Skeletal muscle tissue (tissue), 4 donors: ENCODE results near the gene PHACTR1. TPM values are rescaled to one million over a fixed set of nuclear protein-coding genes. Genes with fewer than 3 reads are reported as not detected.

Source experiments
- H3K27ac ChIP-seq: one replicate; pipeline ENCODE4 v1.7.0; 2013; ENCODE audit warnings: mild to moderate bottlenecking, low read depth, low read length, inconsistent platforms
- H3K27me3 ChIP-seq, 3 donors: one replicate each; pipeline ENCODE4 v1.7.0; 2013; ENCODE audit warnings: low read length in 3 of 3; ENCODE audit not compliant: control insufficient read depth in 3 of 3, insufficient read depth in 3 of 3
- H3K36me3 ChIP-seq, 3 donors: one replicate each; pipeline ENCODE4 v1.7.0; 2013; ENCODE audit warnings: low read length in 3 of 3; ENCODE audit not compliant: control insufficient read depth in 3 of 3, insufficient read depth in 3 of 3
- H3K4me1 ChIP-seq, 3 donors: one replicate each; pipeline ENCODE4 v1.7.0; 2013; ENCODE audit warnings: low read length in 3 of 3, mild to moderate bottlenecking in 3 of 3; ENCODE audit not compliant: control insufficient read depth in 3 of 3, insufficient read depth in 3 of 3
- H3K4me3 ChIP-seq, 3 donors: one replicate each; pipeline ENCODE4 v1.7.0; 2013; ENCODE audit warnings: low read length in 3 of 3
- H3K9ac ChIP-seq, 3 donors: one replicate each; pipeline ENCODE4 v1.7.0; 2013; ENCODE audit warnings: low read length in 3 of 3, mild to moderate bottlenecking in 3 of 3, moderate library complexity in 2 of 3, low read depth in 1 of 3
- H3K9me3 ChIP-seq, 3 donors: one replicate each; pipeline ENCODE4 v1.7.0; 2013; ENCODE audit warnings: low read length in 3 of 3; ENCODE audit not compliant: control insufficient read depth in 3 of 3
- total RNA-seq: library from RNA; depleted of rRNA; stranded (reverse); fragments of >200 nt; gene quantifications from one replicate; pipeline ENCODE4 v1.2.3, GENCODE V29; 2014
- donor health status: Osteomylitis.

Gene PHACTR1
- total RNA-seq, result 5.7 TPM

- H3K9ac ChIP-seq, result no peak within 1 kb of the TSS
- no peaks in the 10 kb centered on the region for H3K36me3 ChIP-seq
- peaks cover 0 to 11% (median 0%) of the 10 kb centered on the region in 3 donors for H3K27me3 ChIP-seq
- no peak within 1 kb of the TSS for H3K27ac ChIP-seq
- H3K4me1 ChIP-seq, result no peaks in the 10 kb centered on the region
- peaks cover 0 to 2% (median 0%) of the 10 kb centered on the region in 3 donors for H3K9me3 ChIP-seq
- no peak within 1 kb of the TSS for H3K4me3 ChIP-seq
Observed at GRCh38 chr6:12716298-12716916, at the start of gene PHACTR1. PHACTR1 (plus strand) TSS chr6:12716767.

DNA sequence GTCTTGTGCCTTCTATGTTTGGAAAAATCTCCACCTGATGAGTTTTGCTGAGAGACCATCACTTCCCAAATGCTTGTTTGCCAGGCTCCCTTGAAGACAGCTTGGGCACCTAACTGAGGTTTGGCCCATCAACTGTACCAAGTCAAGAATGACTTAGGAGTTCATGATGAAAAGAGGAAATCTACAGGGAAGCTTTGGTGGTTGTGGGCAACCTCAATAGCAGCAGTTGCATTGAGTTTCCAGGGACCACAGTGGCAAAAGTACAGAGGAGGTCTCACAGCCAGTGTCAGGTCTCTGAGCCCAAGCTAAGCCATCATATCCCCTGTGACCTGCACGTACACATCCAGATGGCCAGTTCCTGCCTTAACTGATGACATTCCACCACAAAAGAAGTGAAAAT lies 49.7 kb upstream of the PHACTR1 start:
- Histone ChIP-seq H3K27me3 (no peaks in the 10 kb centered on the region), H3K36me3 (no peaks in the 10 kb centered on the region), H3K4me1 (no peaks in the 10 kb centered on the region), H3K9me3 (no peaks in the 10 kb centered on the region), H3K4me3 (no peak overlapping the region), H3K27ac (no peak overlapping the region), H3K9ac (no peak overlapping the region)

DNA sequence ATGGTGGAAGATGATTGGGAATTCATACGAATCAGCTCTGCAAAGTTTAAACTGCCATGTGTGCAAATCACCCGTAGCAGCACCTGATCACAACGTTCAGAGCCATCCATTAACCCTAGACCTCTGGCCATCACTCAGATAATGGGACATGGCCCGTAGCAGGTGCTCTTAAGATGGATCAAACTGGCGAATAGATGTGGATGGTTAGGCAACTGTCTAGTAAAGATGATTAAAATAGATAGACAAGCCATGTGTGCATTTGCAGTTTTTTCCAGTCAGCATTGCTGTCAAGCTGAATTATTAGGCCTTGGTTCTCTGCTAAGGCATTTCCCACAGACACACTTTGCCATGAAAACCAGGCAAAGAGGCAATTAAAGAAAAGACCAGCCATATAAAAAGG lies 40.6 kb upstream of the PHACTR1 start:
- Histone ChIP-seq H3K36me3 (no peaks in the 10 kb centered on the region), H3K4me3 (no peak overlapping the region), H3K27ac (no peak overlapping the region), H3K9ac (no peak overlapping the region), H3K27me3 (no peaks in the 10 kb centered on the region), H3K4me1 (no peaks in the 10 kb centered on the region), H3K9me3 (no peaks in the 10 kb centered on the region)

DNA sequence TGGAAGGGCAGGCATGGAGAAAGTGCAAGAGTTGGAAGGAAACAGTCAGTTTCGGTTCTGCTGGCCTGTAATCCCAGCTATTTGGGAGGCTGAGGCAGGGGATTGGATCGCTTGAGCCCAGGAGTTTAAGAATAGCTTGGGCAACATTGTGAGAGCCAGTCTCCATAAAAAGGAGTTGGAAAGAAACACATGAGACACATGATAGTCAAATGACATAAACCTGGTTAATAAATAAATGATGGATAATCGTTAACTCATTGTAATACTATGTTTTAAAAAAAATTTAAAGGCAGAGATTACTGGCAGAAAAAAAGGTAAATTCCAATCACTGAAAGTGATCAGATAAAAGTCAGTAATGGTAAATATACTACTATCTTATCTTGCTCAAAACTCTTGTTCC lies 37.2 kb upstream of the PHACTR1 start:
- Histone ChIP-seq H3K9ac (no peak overlapping the region), H3K9me3 (no peaks in the 10 kb centered on the region), H3K4me1 (no peaks in the 10 kb centered on the region), H3K27ac (no peak overlapping the region), H3K36me3 (no peaks in the 10 kb centered on the region), H3K27me3 (no peaks in the 10 kb centered on the region), H3K4me3 (no peak overlapping the region)

- Histone ChIP-seq H3K4me3 (no peak overlapping the region), H3K4me1 (no peaks in the 10 kb centered on the region), H3K9me3 (no peaks in the 10 kb centered on the region), H3K9ac (no peak overlapping the region), H3K27ac (no peak overlapping the region), H3K36me3 (no peaks in the 10 kb centered on the region), H3K27me3 (no peaks in the 10 kb centered on the region)
Observed at GRCh38 chr6:12693122-12693521, 23.4 kb upstream of the PHACTR1 start.

GRCh38 chr6:12698298-12698697 lies 18.3 kb upstream of the PHACTR1 start:
- Histone ChIP-seq H3K4me3 (no peak overlapping the region), H3K9me3 (no peaks in the 10 kb centered on the region), H3K36me3 (no peaks in the 10 kb centered on the region), H3K9ac (no peak overlapping the region), H3K4me1 (no peaks in the 10 kb centered on the region), H3K27ac (no peak overlapping the region), H3K27me3 (peaks cover 0 to 2% (median 0%) of the 10 kb centered on the region in 3 donors)

GRCh38 chr6:12704946-12705345 lies 11.6 kb upstream of the PHACTR1 start:
- no peaks in the 10 kb centered on the region for H3K4me1 ChIP-seq
- peaks cover 0 to 3% (median 0%) of the 10 kb centered on the region in 3 donors for H3K9me3 ChIP-seq
- H3K36me3 ChIP-seq, result no peaks in the 10 kb centered on the region
- peaks cover 0 to 5% (median 0%) of the 10 kb centered on the region in 3 donors for H3K27me3 ChIP-seq
- H3K27ac ChIP-seq, result no peak overlapping the region
- H3K9ac ChIP-seq, result no peak overlapping the region
- no peak overlapping the region for H3K4me3 ChIP-seq

- Histone ChIP-seq H3K4me1 (no peaks in the 10 kb centered on the region), H3K36me3 (no peaks in the 10 kb centered on the region), H3K4me3 (no peak overlapping the region), H3K27me3 (peaks cover 0 to 2% (median 0%) of the 10 kb centered on the region in 3 donors), H3K27ac (no peak overlapping the region), H3K9me3 (peaks cover 0 to 3% (median 0%) of the 10 kb centered on the region in 3 donors), H3K9ac (no peak overlapping the region)
Observed at GRCh38 chr6:12709116-12709515, 7.5 kb upstream of the PHACTR1 start.

GRCh38 chr6:12709556-12710232 lies 6.9 kb upstream of the PHACTR1 start:
- H3K27ac ChIP-seq, result no peak overlapping the region
- H3K36me3 ChIP-seq, result no peaks in the 10 kb centered on the region
- peaks cover 0 to 3% (median 0%) of the 10 kb centered on the region in 3 donors for H3K9me3 ChIP-seq
- H3K4me3 ChIP-seq, result no peak overlapping the region
- peaks cover 0 to 2% (median 0%) of the 10 kb centered on the region in 3 donors for H3K27me3 ChIP-seq
- no peaks in the 10 kb centered on the region for H3K4me1 ChIP-seq
- no peak overlapping the region for H3K9ac ChIP-seq

GRCh38 chr6:12710921-12711320 lies 5.6 kb upstream of the PHACTR1 start:
- Histone ChIP-seq H3K4me3 (no peak overlapping the region), H3K9ac (no peak overlapping the region), H3K9me3 (no peaks in the 10 kb centered on the region), H3K4me1 (no peaks in the 10 kb centered on the region), H3K27ac (no peak overlapping the region), H3K36me3 (no peaks in the 10 kb centered on the region), H3K27me3 (peaks cover 0 to 2% (median 0%) of the 10 kb centered on the region in 3 donors)
